PC-3 (cell line): Measurements from ENCODE around the gene INVS. TPM values are rescaled to one million over a fixed set of nuclear protein-coding genes. Genes with fewer than 3 reads are reported as not detected.

Experiments
- ATAC-seq: fragments of 200-7000 bp; cut with Tn5 transposase; 2 replicates; pipeline ENCODE4 v1.9.1; 2020; ENCODE audit warnings: mild to moderate bottlenecking, moderate library complexity
- BruUV-seq: library from RNA; stranded (reverse); fragments of 400-500 nt; replicated peaks from 2 replicates; lab custom pipeline; 2021; lab: Mats Ljungman, UMichigan
- CTCF ChIA-PET: fragments of 300-600 bp; sonication (Branson Sonifier 250); formaldehyde crosslinking; loops from one replicate; lab custom pipeline; 2022; ENCODE audit warnings: antibody characterized with exemption; lab: Charles Lee
- POLR2A ChIA-PET: fragments of 300-600 bp; sonication (Branson Sonifier 250); formaldehyde crosslinking; loops from one replicate; lab custom pipeline; 2022; ENCODE audit warnings: antibody characterized with exemption; ENCODE audit not compliant: unreplicated experiment; lab: Charles Lee
- DNase-seq: peaks from one replicate; pipeline ENCODE4 v3.0.0-alpha.2; 2015
- H2AFZ ChIP-seq: fragments of 300-600 bp; sonication (generic); 2 replicates; pipeline ENCODE4 v1.6.0; 2016; ENCODE audit warnings: antibody characterized with exemption, low read length
- H3F3A ChIP-seq: fragments of 300-600 bp; sonication (generic); one replicate; pipeline ENCODE4 v1.6.0; 2017; ENCODE audit warnings: antibody characterized with exemption, low read length, control low read depth, mild to moderate bottlenecking; ENCODE audit not compliant: unreplicated experiment
- H3K27ac ChIP-seq: fragments of 300-600 bp; sonication (generic); 2 replicates; pipeline ENCODE4 v1.5.1; 2016; ENCODE audit warnings: mild to moderate bottlenecking, low read length
- H3K27me3 ChIP-seq: fragments of 300-600 bp; sonication (generic); 2 replicates; pipeline ENCODE4 v1.6.1; 2016; ENCODE audit warnings: low read length, mixed read lengths
- H3K36me3 ChIP-seq: fragments of 300-600 bp; sonication (generic); 2 replicates; pipeline ENCODE4 v1.6.1; 2016; ENCODE audit warnings: low read depth, mixed run types, low read length, mixed read lengths
- H3K4me1 ChIP-seq: fragments of 300-600 bp; sonication (generic); 2 replicates; pipeline ENCODE4 v1.5.1; 2016; ENCODE audit warnings: low read length; ENCODE audit not compliant: insufficient read depth
- H3K4me2 ChIP-seq: fragments of 300-600 bp; sonication (generic); 2 replicates; pipeline ENCODE4 v1.6.0; 2016; ENCODE audit warnings: low read length
- H3K4me3 ChIP-seq: fragments of 300-600 bp; sonication (generic); 2 replicates; pipeline ENCODE4 v1.5.1; 2016; ENCODE audit warnings: mild to moderate bottlenecking, low read length, mixed read lengths
- H3K79me2 ChIP-seq: fragments of 300-600 bp; sonication (generic); 2 replicates; pipeline ENCODE4 v1.6.1; 2017; ENCODE audit warnings: low read length, mixed read lengths
- H3K9ac ChIP-seq: fragments of 300-600 bp; sonication (generic); 2 replicates; pipeline ENCODE4 v1.6.0; 2016; ENCODE audit warnings: mild to moderate bottlenecking, low read length
- H3K9me2 ChIP-seq: fragments of 300-600 bp; sonication (generic); replicated peaks from 2 replicates; pipeline ENCODE4 v1.6.1; 2016; ENCODE audit warnings: mixed run types, low read length, mixed read lengths
- H3K9me3 ChIP-seq: fragments of 300-600 bp; sonication (generic); 2 replicates; pipeline ENCODE4 v1.6.1; 2016; ENCODE audit warnings: low read length, mixed read lengths
- H4K20me1 ChIP-seq: fragments of 300-600 bp; sonication (generic); 2 replicates; pipeline ENCODE4 v1.6.1; 2016; ENCODE audit warnings: low read length, mixed read lengths
- CTCF ChIP-seq: fragments of 300-600 bp; sonication (generic); conservative IDR thresholded peaks from 2 replicates; pipeline ENCODE4 v1.5.1; 2017; ENCODE audit warnings: antibody characterized with exemption, low read depth, mild to moderate bottlenecking, low read length
- EZH2 ChIP-seq: fragments of 300-600 bp; sonication (generic); IDR thresholded peaks from one replicate; pipeline ENCODE4 v1.6.1; 2017; ENCODE audit warnings: antibody characterized with exemption, mild to moderate bottlenecking, low read length; ENCODE audit not compliant: unreplicated experiment
- EZH2phosphoT487 ChIP-seq: fragments of 300-600 bp; sonication (generic); IDR thresholded peaks from 2 replicates; pipeline ENCODE4 v1.6.1; 2018; ENCODE audit warnings: mild to moderate bottlenecking, antibody characterized with exemption, low read length, borderline replicate concordance
- intact Hi-C: fragments of 100-400 bp; cut with micrococcal nuclease; formaldehyde crosslinking; loops from 2 replicates; pipeline ENCODE4 v1.9.0; 2023
- total RNA-seq: library from RNA; depleted of rRNA; stranded (reverse); fragments of >200 nt; gene quantifications from 2 replicates; pipeline ENCODE4 v1.2.3, GENCODE V29; 2014

The INVS gene
- total RNA-seq, 1 experiment from 2014 or later, result 8.9 TPM

GRCh38 chr9:100052375-100052774, 46.7 kb upstream of the INVS start:
- ATAC-seq, result no peak
- POLR2A ChIA-PET, result interaction anchor here (0.6 kb wide), 1 partner anchor 14 kb away, joined by 3 read pairs; no protein-coding TSS in a partner anchor

GRCh38 chr9:100056561-100056960, 42.5 kb upstream of the INVS start:
- intact Hi-C loops, result no loop called here
- Histone ChIP-seq H2AFZ (no peak overlapping the region), H3K9me2 (no peaks in the 10 kb centered on the region), H3K27me3 (no peaks in the 10 kb centered on the region), H3K36me3 (no peaks in the 10 kb centered on the region), H3K9me3 (no peaks in the 10 kb centered on the region), H3K4me1 (no peaks in the 10 kb centered on the region), H3K4me3 (no peak overlapping the region), H3K4me2 (no peak overlapping the region), H3K9ac (no peak overlapping the region), H4K20me1 (no peaks in the 10 kb centered on the region), H3K79me2 (no peaks in the 10 kb centered on the region), H3F3A (no peaks in the 10 kb centered on the region), H3K27ac (no peak overlapping the region)
- ATAC-seq (no peak), DNase-seq (no peak)
- ChIA-PET CTCF (no interaction called here), POLR2A (no interaction called here)
- no peak for TF ChIP-seq EZH2phosphoT487
- TF ChIP-seq CTCF, result no peak
- no peak for TF ChIP-seq EZH2
- BruUV-seq, result no TSS peak

More at GRCh38 chr9:100052375-100052774, 46.7 kb upstream of the INVS start:
- BruUV-seq, result no TSS peak
- H3K9ac ChIP-seq, result no peak overlapping the region
- H3K4me1 ChIP-seq, result no peaks in the 10 kb centered on the region
- no peaks in the 10 kb centered on the region for H3F3A ChIP-seq
- H3K27ac ChIP-seq, result no peak overlapping the region
- no peak overlapping the region for H3K4me2 ChIP-seq
- no peak overlapping the region for H3K4me3 ChIP-seq
- CTCF ChIA-PET, result no interaction called here
- H3K27me3 ChIP-seq, result no peaks in the 10 kb centered on the region
- no peaks in the 10 kb centered on the region for H3K9me2 ChIP-seq
- peaks cover 4% of the 10 kb centered on the region; the same call in 1 of the 2 replicates for H3K36me3 ChIP-seq
- TF ChIP-seq CTCF (no peak), EZH2phosphoT487 (no peak), EZH2 (no peak)
- no peaks in the 10 kb centered on the region for H4K20me1 ChIP-seq
- H2AFZ ChIP-seq, result no peak overlapping the region
- no peaks in the 10 kb centered on the region for H3K79me2 ChIP-seq
- no peaks in the 10 kb centered on the region for H3K9me3 ChIP-seq
- intact Hi-C loops, result no loop called here
- DNase-seq, result no peak

GRCh38 chr9:100057624-100058023, 41.4 kb upstream of the INVS start:
- no peaks in the 10 kb centered on the region for H3K27me3 ChIP-seq
- H3K79me2 ChIP-seq, result no peaks in the 10 kb centered on the region
- no peaks in the 10 kb centered on the region for H3K9me2 ChIP-seq
- H4K20me1 ChIP-seq, result no peaks in the 10 kb centered on the region
- no peak overlapping the region for H3K9ac ChIP-seq
- no peaks in the 10 kb centered on the region for H3F3A ChIP-seq
- no TSS peak for BruUV-seq
- H3K4me1 ChIP-seq, result no peaks in the 10 kb centered on the region
- H3K9me3 ChIP-seq, result no peaks in the 10 kb centered on the region
- DNase-seq (no peak), ATAC-seq (no peak)
- intact Hi-C loops, result no loop called here
- no peaks in the 10 kb centered on the region for H3K36me3 ChIP-seq
- no peak overlapping the region for H3K4me2 ChIP-seq
- H3K27ac ChIP-seq, result no peak overlapping the region
- H3K4me3 ChIP-seq, result no peak overlapping the region
- CTCF ChIA-PET, result no interaction called here
- POLR2A ChIA-PET, result no interaction called here
- TF ChIP-seq EZH2phosphoT487, result no peak
- TF ChIP-seq EZH2, result no peak
- TF ChIP-seq CTCF, result no peak
- H2AFZ ChIP-seq, result no peak overlapping the region
